ENCODE data around the gene CFP.

- no peak for TF ChIP-seq CHD2 (IDR thresholded peaks at IDR 0.05; ENCODE audit: low read length, partially characterized antibody)
- TF ChIP-seq MXI1 (IDR thresholded peaks at IDR 0.05; ENCODE audit: low read depth, low read length), result no peak
Observed at GRCh38 chrX:47613082-47613481, 16.6 kb downstream of the CFP start.
